Fibroblast of skin of abdomen (primary cell): ENCODE data around the gene MTURN. TPM values are rescaled to one million over a fixed set of nuclear protein-coding genes. Genes with fewer than 3 reads are reported as not detected.
"Not testable (repeated sequence)": the region's sequence is repeated elsewhere in the genome, so short reads cannot be mapped to it uniquely, and the experiment has no call there.

ENCODE experiments used
- DNase-seq: peaks from one replicate; pipeline ENCODE4 v3.0.0-alpha.2; 2013
- polyA plus RNA-seq, 2 experiments: library from polyadenylated mRNA; unstranded; fragments of 120-200 nt; gene quantifications; one replicate each; pipeline ENCODE4 v1.2.1, GENCODE V29; 2013; ENCODE audit not compliant: insufficient read length in 2 of 2

MTURN gene
- polyA plus RNA-seq (2013, experiment 1 of 2; ENCODE audit: insufficient read length), result 10.7 TPM
- 10.9 TPM for polyA plus RNA-seq (2013, experiment 2 of 2; ENCODE audit: insufficient read length)

GRCh38 chr7:30134611-30135300 lies at the start of gene MTURN:
MTURN (plus strand) TSS chr7:30134986; CDS start chr7:30135137, 151 bp downstream.
- peak; percentile 87 for DNase-seq

GRCh38 chr7:30086529-30086928 lies 48.3 kb upstream of the MTURN start:
- DNase-seq, result no peak

GRCh38 chr7:30087371-30087770 lies 47.4 kb upstream of the MTURN start:
- DNase-seq, result no peak

- DNase-seq, result no peak
Measured at GRCh38 chr7:30088362-30088761, 46.4 kb upstream of the MTURN start.

- no peak for DNase-seq
Measured at GRCh38 chr7:30090111-30090510, 44.7 kb upstream of the MTURN start.

- DNase-seq, result peak; percentile 87
Measured at GRCh38 chr7:30091491-30091912, 43.3 kb upstream of the MTURN start.

- DNase-seq, result no peak
Measured at GRCh38 chr7:30091987-30092386, 42.8 kb upstream of the MTURN start.

GRCh38 chr7:30093420-30093952 lies 41.3 kb upstream of the MTURN start:
- DNase-seq, result no peak

- DNase-seq, result not testable (repeated sequence)
Measured at GRCh38 chr7:30098599-30098998, 36.2 kb upstream of the MTURN start.

GRCh38 chr7:30102281-30102680 lies 32.5 kb upstream of the MTURN start:
- no peak for DNase-seq

- no peak for DNase-seq
Measured at GRCh38 chr7:30104157-30104556, 30.6 kb upstream of the MTURN start.

GRCh38 chr7:30112103-30112713 lies 22.6 kb upstream of the MTURN start:
- DNase-seq, result no peak

- DNase-seq, result no peak
Measured at GRCh38 chr7:30113144-30113543, 21.6 kb upstream of the MTURN start.

GRCh38 chr7:30114536-30115238 lies 20.1 kb upstream of the MTURN start:
- DNase-seq, result no peak

GRCh38 chr7:30115709-30116297 lies 19.0 kb upstream of the MTURN start:
- no peak for DNase-seq

GRCh38 chr7:30116771-30117170 lies 18.0 kb upstream of the MTURN start:
- DNase-seq, result peak; percentile 48

GRCh38 chr7:30117896-30118295 lies 16.9 kb upstream of the MTURN start:
- no peak for DNase-seq

- no peak for DNase-seq
Measured at GRCh38 chr7:30119890-30120577, 14.8 kb upstream of the MTURN start.

GRCh38 chr7:30133736-30134610 lies 813 bp upstream of the MTURN start:
- DNase-seq, result no peak

GRCh38 chr7:30135301-30136116 lies 723 bp downstream of the MTURN start:
- DNase-seq, result peak; percentile 65
